Fibroblast of lung (primary cell): ENCODE results near the gene DOCK4.

Experiments used
- EZH2 ChIP-seq: IDR thresholded peaks from 2 replicates; pipeline ENCODE4 v1.5.1; 2012; ENCODE audit warnings: low read length, control low read depth, mild to moderate bottlenecking; ENCODE audit errors: missing control alignments
- TF ChIP-seq, protein P1 (sequence below), 2 donors: IDR thresholded peaks in 1 of 2; conservative IDR thresholded peaks in 1 of 2; 1 replicate in 1 of 2; 2 replicates in 1 of 2; pipeline ENCODE4 v1.5.1; 2011 to 2012; ENCODE audit warnings: low read length in 2 of 2, control low read depth in 1 of 2, inconsistent platforms in 1 of 2, low read depth in 1 of 2, mild to moderate bottlenecking in 1 of 2

DNA sequence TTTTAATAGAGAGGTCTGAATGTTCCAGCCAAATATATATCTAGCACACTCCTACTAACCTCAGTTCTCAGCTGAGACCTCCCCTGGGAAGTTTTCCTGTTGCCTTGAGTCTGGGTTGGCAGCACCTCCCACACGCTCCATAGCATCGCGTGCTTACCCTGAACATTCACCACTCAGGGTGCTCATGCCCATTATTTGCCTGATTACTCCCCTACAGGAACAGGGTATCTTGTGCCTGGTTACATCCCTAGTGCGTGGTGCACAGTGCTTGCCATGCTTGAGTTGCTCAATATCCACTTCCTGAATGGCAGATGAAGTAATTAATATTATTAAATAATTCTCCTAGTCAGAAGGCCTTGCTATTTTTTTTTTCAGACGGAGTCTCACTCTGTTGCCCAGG, 374.0 kb downstream of the DOCK4 start:
- TF ChIP-seq EZH2: no peak
- TF ChIP-seq, protein P1, sequence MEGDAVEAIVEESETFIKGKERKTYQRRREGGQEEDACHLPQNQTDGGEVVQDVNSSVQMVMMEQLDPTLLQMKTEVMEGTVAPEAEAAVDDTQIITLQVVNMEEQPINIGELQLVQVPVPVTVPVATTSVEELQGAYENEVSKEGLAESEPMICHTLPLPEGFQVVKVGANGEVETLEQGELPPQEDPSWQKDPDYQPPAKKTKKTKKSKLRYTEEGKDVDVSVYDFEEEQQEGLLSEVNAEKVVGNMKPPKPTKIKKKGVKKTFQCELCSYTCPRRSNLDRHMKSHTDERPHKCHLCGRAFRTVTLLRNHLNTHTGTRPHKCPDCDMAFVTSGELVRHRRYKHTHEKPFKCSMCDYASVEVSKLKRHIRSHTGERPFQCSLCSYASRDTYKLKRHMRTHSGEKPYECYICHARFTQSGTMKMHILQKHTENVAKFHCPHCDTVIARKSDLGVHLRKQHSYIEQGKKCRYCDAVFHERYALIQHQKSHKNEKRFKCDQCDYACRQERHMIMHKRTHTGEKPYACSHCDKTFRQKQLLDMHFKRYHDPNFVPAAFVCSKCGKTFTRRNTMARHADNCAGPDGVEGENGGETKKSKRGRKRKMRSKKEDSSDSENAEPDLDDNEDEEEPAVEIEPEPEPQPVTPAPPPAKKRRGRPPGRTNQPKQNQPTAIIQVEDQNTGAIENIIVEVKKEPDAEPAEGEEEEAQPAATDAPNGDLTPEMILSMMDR (conservative IDR thresholded peaks at IDR 0.05 in 1 of 2, IDR thresholded peaks at IDR 0.05 in 1 of 2; ENCODE audit: low read depth in 1 of 2, low read length in 2 of 2): no peak
